OCI-LY7 (cell line): ENCODE results near the gene GADD45GIP1. TPM values are rescaled to one million over a fixed set of nuclear protein-coding genes. Genes with fewer than 3 reads are reported as not detected.

ENCODE experiments used
- BruUV-seq: library from RNA; stranded (reverse); fragments of 400-500 nt; replicated peaks from 2 replicates; lab custom pipeline; 2021; lab: Mats Ljungman, UMichigan
- CTCF ChIA-PET: fragments of 300-600 bp; sonication (Branson Sonifier 250); formaldehyde crosslinking; loops from one replicate; lab custom pipeline; 2022; ENCODE audit warnings: antibody characterized with exemption; ENCODE audit not compliant: unreplicated experiment; lab: Charles Lee
- POLR2A ChIA-PET: fragments of 300-600 bp; sonication (Branson Sonifier 250); formaldehyde crosslinking; loops from one replicate; lab custom pipeline; 2022; ENCODE audit warnings: antibody characterized with exemption; lab: Charles Lee
- DNase-seq: peaks from one replicate; pipeline ENCODE4 v3.0.0-alpha.2; 2015; ENCODE audit warnings: low spot score
- H2AFZ ChIP-seq: fragments of 200-600 bp; sonication (generic), shearing (Covaris generic); 2 replicates; pipeline ENCODE4 v1.6.1; 2014; ENCODE audit warnings: mild to moderate bottlenecking, antibody characterized with exemption, low read length, moderate library complexity
- H3K27ac ChIP-seq: fragments of 200-600 bp; sonication (generic); 2 replicates; pipeline ENCODE4 v1.5.1; 2014; ENCODE audit warnings: mixed run types, low read depth, mild to moderate bottlenecking, moderate library complexity, low read length, inconsistent platforms; ENCODE audit not compliant: poor library complexity, severe bottlenecking
- H3K36me3 ChIP-seq: fragments of 200-600 bp; sonication (generic); 2 replicates; pipeline ENCODE4 v1.6.1; 2014; ENCODE audit warnings: mild to moderate bottlenecking, antibody characterized with exemption, low read length, moderate library complexity, mixed read lengths; ENCODE audit not compliant: insufficient read depth
- H3K4me1 ChIP-seq: fragments of 200-600 bp; sonication (generic); 2 replicates; pipeline ENCODE4 v1.5.1; 2014; ENCODE audit warnings: mild to moderate bottlenecking, low read length; ENCODE audit not compliant: insufficient read depth, poor library complexity, severe bottlenecking
- H3K4me2 ChIP-seq: fragments of 200-600 bp; sonication (generic); 2 replicates; pipeline ENCODE4 v1.6.1; 2014; ENCODE audit warnings: mild to moderate bottlenecking, low read length
- H3K4me3 ChIP-seq: fragments of 200-600 bp; sonication (generic); 2 replicates; pipeline ENCODE4 v1.5.1; 2014; ENCODE audit warnings: mild to moderate bottlenecking, low read depth, low read length; ENCODE audit not compliant: poor library complexity, severe bottlenecking
- H3K79me2 ChIP-seq: fragments of 200-600 bp; sonication (generic); 2 replicates; pipeline ENCODE4 v1.6.1; 2016; ENCODE audit warnings: low read depth, mild to moderate bottlenecking, low read length, moderate library complexity, mixed read lengths; ENCODE audit not compliant: insufficient read depth
- H3K9me2 ChIP-seq: fragments of 200-600 bp; sonication (generic); 2 replicates; pipeline ENCODE4 v1.6.1; 2016; ENCODE audit warnings: mild to moderate bottlenecking, low read length, mixed read lengths; ENCODE audit not compliant: insufficient read depth
- H3K9me3 ChIP-seq: fragments of 200-600 bp; sonication (generic); 2 replicates; pipeline ENCODE4 v1.6.1; 2014; ENCODE audit warnings: mild to moderate bottlenecking, mixed run types, low read length, mixed read lengths
- H4K20me1 ChIP-seq: fragments of 200-600 bp; sonication (generic); 2 replicates; pipeline ENCODE4 v1.6.1; 2014; ENCODE audit warnings: mild to moderate bottlenecking, antibody characterized with exemption, low read length, moderate library complexity, mixed read lengths; ENCODE audit not compliant: insufficient read depth
- EZH2phosphoT487 ChIP-seq: fragments of 200-600 bp; sonication (generic); IDR thresholded peaks from 2 replicates; pipeline ENCODE4 v1.6.1; 2018; ENCODE audit warnings: low read depth, borderline replicate concordance, mild to moderate bottlenecking, mixed run types, antibody characterized with exemption, low read length, moderate library complexity, mixed read lengths
- intact Hi-C: fragments of 100-400 bp; cut with micrococcal nuclease; formaldehyde crosslinking; loops from one replicate; pipeline ENCODE4 v1.10.0; 2022; ENCODE audit not compliant: unreplicated experiment
- microRNA-seq: library from miRNA; unstranded; fragments of <30 nt; microRNA quantifications from one replicate; pipeline ENCODE4 v1.2.0, GENCODE V29; 2022; ENCODE audit warnings: borderline replicate concordance
- small RNA-seq: library from RNA; depleted of rRNA; stranded (forward); fragments of <200 nt; gene quantifications from one replicate; pipeline ENCODE3, GENCODE V24; 2014
- total RNA-seq, 2 experiments: library from RNA; depleted of rRNA in 1 of 2; stranded (reverse); fragments of >200 nt in 1 of 2; shearing (Covaris generic) in 1 of 2; gene quantifications; 2 replicates each; pipeline ENCODE4 v1.2.3, GENCODE V29; 2014 to 2022
- TF ChIP-seq, protein P1 (sequence below): fragments of 200-600 bp; sonication (generic); conservative IDR thresholded peaks from 2 replicates; pipeline ENCODE4 v1.5.1; 2014; ENCODE audit warnings: mild to moderate bottlenecking, antibody characterized with exemption, low read length, moderate library complexity, mixed read lengths

Gene GADD45GIP1
- total RNA-seq, 2 experiments from 2014 or later: 29.5 to 32.4 TPM

- TF ChIP-seq, protein P1, sequence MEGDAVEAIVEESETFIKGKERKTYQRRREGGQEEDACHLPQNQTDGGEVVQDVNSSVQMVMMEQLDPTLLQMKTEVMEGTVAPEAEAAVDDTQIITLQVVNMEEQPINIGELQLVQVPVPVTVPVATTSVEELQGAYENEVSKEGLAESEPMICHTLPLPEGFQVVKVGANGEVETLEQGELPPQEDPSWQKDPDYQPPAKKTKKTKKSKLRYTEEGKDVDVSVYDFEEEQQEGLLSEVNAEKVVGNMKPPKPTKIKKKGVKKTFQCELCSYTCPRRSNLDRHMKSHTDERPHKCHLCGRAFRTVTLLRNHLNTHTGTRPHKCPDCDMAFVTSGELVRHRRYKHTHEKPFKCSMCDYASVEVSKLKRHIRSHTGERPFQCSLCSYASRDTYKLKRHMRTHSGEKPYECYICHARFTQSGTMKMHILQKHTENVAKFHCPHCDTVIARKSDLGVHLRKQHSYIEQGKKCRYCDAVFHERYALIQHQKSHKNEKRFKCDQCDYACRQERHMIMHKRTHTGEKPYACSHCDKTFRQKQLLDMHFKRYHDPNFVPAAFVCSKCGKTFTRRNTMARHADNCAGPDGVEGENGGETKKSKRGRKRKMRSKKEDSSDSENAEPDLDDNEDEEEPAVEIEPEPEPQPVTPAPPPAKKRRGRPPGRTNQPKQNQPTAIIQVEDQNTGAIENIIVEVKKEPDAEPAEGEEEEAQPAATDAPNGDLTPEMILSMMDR: no peak
- no peak for TF ChIP-seq EZH2phosphoT487
- POLR2A ChIA-PET: no interaction called here
These were observed 49.9 kb downstream of the GADD45GIP1 start for GRCh38 chr19:12907166-12907565.

More at GRCh38 chr19:12907166-12907565, 49.9 kb downstream of the GADD45GIP1 start:
- no TSS peak for BruUV-seq
- Histone ChIP-seq H3K79me2 (no peaks in the 10 kb centered on the region), H3K4me2 (no peak overlapping the region), H2AFZ (no peak overlapping the region), H3K4me3 (no peak overlapping the region), H3K27ac (no peak overlapping the region), H3K4me1 (no peaks in the 10 kb centered on the region), H3K36me3 (no peaks in the 10 kb centered on the region), H3K9me3 (no peaks in the 10 kb centered on the region), H3K9me2 (no peaks in the 10 kb centered on the region), H4K20me1 (no peaks in the 10 kb centered on the region)
- DNase-seq: no peak
- CTCF ChIA-PET: no interaction called here
- intact Hi-C loops: no loop called here

Small RNA genes lying within 50 kb of the gene (microRNA-seq; reads per million reads assigned to microRNA genes)
- not detected for gene MIR5695
- 4.5 reads per million for gene MIR6515

Small RNA genes lying within 50 kb of the gene (small RNA-seq; reads per million reads assigned to genes)
- gene MIR5695 (not detected), gene MIR6515 (0.52 reads per million, percentile 7 among the genes with 10 or more reads in this experiment)

Other genes starting within 250 kb of the GADD45GIP1 start
- 42.6 and 47.3 TPM in 2 replicates for gene TNPO2, start 233.3 kb downstream of the GADD45GIP1 start, total RNA-seq (2014; rRNA removed; shearing (Covaris generic))
- gene TNPO2, start 233.3 kb downstream of the GADD45GIP1 start, total RNA-seq (2022): 112 and 120 TPM in 2 replicates
- 322 and 336 TPM in 2 replicates for gene TRIR, start 222.5 kb downstream of the GADD45GIP1 start, total RNA-seq (2014; rRNA removed; shearing (Covaris generic))
- 211 and 219 TPM in 2 replicates for gene TRIR, start 222.5 kb downstream of the GADD45GIP1 start, total RNA-seq (2022)
- 40.5 and 48.8 TPM in 2 replicates for gene GET3, start 219.7 kb downstream of the GADD45GIP1 start, total RNA-seq (2014; rRNA removed; shearing (Covaris generic))
- gene GET3, start 219.7 kb downstream of the GADD45GIP1 start, total RNA-seq (2022): 29.1 and 34.3 TPM in 2 replicates
- 0.10 TPM in 1 of 2 replicates, not detected in the other for gene BEST2, start 205.4 kb downstream of the GADD45GIP1 start, total RNA-seq (2014; rRNA removed; shearing (Covaris generic))
- not detected in 2 replicates for gene BEST2, start 205.4 kb downstream of the GADD45GIP1 start, total RNA-seq (2022)
- gene HOOK2, start 181.7 kb downstream of the GADD45GIP1 start, total RNA-seq (2014; rRNA removed; shearing (Covaris generic)): 7.4 and 9.1 TPM in 2 replicates
- 28.8 and 29.4 TPM in 2 replicates for gene HOOK2, start 181.7 kb downstream of the GADD45GIP1 start, total RNA-seq (2022)
- gene JUNB, start 165.7 kb downstream of the GADD45GIP1 start, total RNA-seq (2014; rRNA removed; shearing (Covaris generic)): 43.7 and 45.5 TPM in 2 replicates
- gene JUNB, start 165.7 kb downstream of the GADD45GIP1 start, total RNA-seq (2022): 31.8 TPM in 2 replicates
- 344 and 399 TPM in 2 replicates for gene PRDX2, start 155.4 kb downstream of the GADD45GIP1 start, total RNA-seq (2014; rRNA removed; shearing (Covaris generic))
- gene PRDX2, start 155.4 kb downstream of the GADD45GIP1 start, total RNA-seq (2022): 345 and 357 TPM in 2 replicates
- gene THSD8, start 155.2 kb downstream of the GADD45GIP1 start, total RNA-seq (2014; rRNA removed; shearing (Covaris generic)): not detected in 2 replicates
- 42.7 and 42.8 TPM in 2 replicates for gene THSD8, start 155.2 kb downstream of the GADD45GIP1 start, total RNA-seq (2022)
- gene RNASEH2A, start 150.6 kb downstream of the GADD45GIP1 start, total RNA-seq (2014; rRNA removed; shearing (Covaris generic)): 115 and 130 TPM in 2 replicates
- 86.0 and 90.5 TPM in 2 replicates for gene RNASEH2A, start 150.6 kb downstream of the GADD45GIP1 start, total RNA-seq (2022)
- not detected in 2 replicates for gene RTBDN, start 122.6 kb downstream of the GADD45GIP1 start, total RNA-seq (2014; rRNA removed; shearing (Covaris generic))
- 0.94 and 1.2 TPM in 2 replicates for gene RTBDN, start 122.6 kb downstream of the GADD45GIP1 start, total RNA-seq (2022)
- gene MAST1, start 118.7 kb downstream of the GADD45GIP1 start, total RNA-seq (2014; rRNA removed; shearing (Covaris generic)): 5.5 and 9.1 TPM in 2 replicates
- 21.1 and 23.4 TPM in 2 replicates for gene MAST1, start 118.7 kb downstream of the GADD45GIP1 start, total RNA-seq (2022)
- gene DNASE2, start 75.8 kb downstream of the GADD45GIP1 start, total RNA-seq (2014; rRNA removed; shearing (Covaris generic)): 28.3 and 32.4 TPM in 2 replicates
- gene DNASE2, start 75.8 kb downstream of the GADD45GIP1 start, total RNA-seq (2022): 32.8 and 33.7 TPM in 2 replicates
- gene KLF1, start 70.0 kb downstream of the GADD45GIP1 start, total RNA-seq (2014; rRNA removed; shearing (Covaris generic)): 0.16 and 0.28 TPM in 2 replicates
- not detected in 2 replicates for gene KLF1, start 70.0 kb downstream of the GADD45GIP1 start, total RNA-seq (2022)
- gene GCDH, start 66.1 kb downstream of the GADD45GIP1 start, total RNA-seq (2014; rRNA removed; shearing (Covaris generic)): 31.5 and 40.7 TPM in 2 replicates
- gene GCDH, start 66.1 kb downstream of the GADD45GIP1 start, total RNA-seq (2022): 43.8 and 48.7 TPM in 2 replicates
- gene SYCE2, start 37.9 kb downstream of the GADD45GIP1 start, total RNA-seq (2014; rRNA removed; shearing (Covaris generic)): 6.8 and 8.7 TPM in 2 replicates
- gene SYCE2, start 37.9 kb downstream of the GADD45GIP1 start, total RNA-seq (2022): 13.8 and 14.5 TPM in 2 replicates
- gene FARSA, start 23.5 kb downstream of the GADD45GIP1 start, total RNA-seq (2014; rRNA removed; shearing (Covaris generic)): 96.1 and 135 TPM in 2 replicates
- gene FARSA, start 23.5 kb downstream of the GADD45GIP1 start, total RNA-seq (2022): 90.7 and 117 TPM in 2 replicates
- gene CALR, start 18.6 kb downstream of the GADD45GIP1 start, total RNA-seq (2014; rRNA removed; shearing (Covaris generic)): 1,039 and 1,069 TPM in 2 replicates
- 398 and 581 TPM in 2 replicates for gene CALR, start 18.6 kb downstream of the GADD45GIP1 start, total RNA-seq (2022)
- 237 and 243 TPM in 2 replicates for gene RAD23A, start 11.4 kb downstream of the GADD45GIP1 start, total RNA-seq (2014; rRNA removed; shearing (Covaris generic))
- gene RAD23A, start 11.4 kb downstream of the GADD45GIP1 start, total RNA-seq (2022): 171 and 183 TPM in 2 replicates
- gene DAND5, start 12.4 kb upstream of the GADD45GIP1 start, total RNA-seq (2014; rRNA removed; shearing (Covaris generic)): 0.06 and 0.18 TPM in 2 replicates
- 0.77 and 0.84 TPM in 2 replicates for gene DAND5, start 12.4 kb upstream of the GADD45GIP1 start, total RNA-seq (2022)
- gene NFIX, start 38.3 kb upstream of the GADD45GIP1 start, total RNA-seq (2014; rRNA removed; shearing (Covaris generic)): 0.03 and 0.16 TPM in 2 replicates
- gene NFIX, start 38.3 kb upstream of the GADD45GIP1 start, total RNA-seq (2022): 0.68 and 0.72 TPM in 2 replicates
- gene LYL1, start 145.6 kb upstream of the GADD45GIP1 start, total RNA-seq (2014; rRNA removed; shearing (Covaris generic)): 66.8 and 75.5 TPM in 2 replicates
- gene LYL1, start 145.6 kb upstream of the GADD45GIP1 start, total RNA-seq (2022): 70.4 and 72.5 TPM in 2 replicates
- gene TRMT1, start 159.5 kb upstream of the GADD45GIP1 start, total RNA-seq (2014; rRNA removed; shearing (Covaris generic)): 39.2 and 56.8 TPM in 2 replicates
- 38.2 and 50.4 TPM in 2 replicates for gene TRMT1, start 159.5 kb upstream of the GADD45GIP1 start, total RNA-seq (2022)
- gene NACC1, start 161.0 kb upstream of the GADD45GIP1 start, total RNA-seq (2014; rRNA removed; shearing (Covaris generic)): 46.5 and 56.3 TPM in 2 replicates
- gene NACC1, start 161.0 kb upstream of the GADD45GIP1 start, total RNA-seq (2022): 40.4 and 52.9 TPM in 2 replicates
- gene STX10, start 193.2 kb upstream of the GADD45GIP1 start, total RNA-seq (2014; rRNA removed; shearing (Covaris generic)): 67.8 and 91.7 TPM in 2 replicates
- gene STX10, start 193.2 kb upstream of the GADD45GIP1 start, total RNA-seq (2022): 41.6 and 45.4 TPM in 2 replicates
- 61.6 and 64.3 TPM in 2 replicates for gene IER2, start 193.2 kb upstream of the GADD45GIP1 start, total RNA-seq (2014; rRNA removed; shearing (Covaris generic))
- gene IER2, start 193.2 kb upstream of the GADD45GIP1 start, total RNA-seq (2022): 79.5 and 89.0 TPM in 2 replicates